Stimulated activated CD4-positive, alpha-beta T cell treated with anti-CD3 and anti-CD28 coated beads, TNF-alpha, amount 100 ng/mL, for 24 hours (primary cell): ENCODE measurements around the gene GNPTG.

Experiments used
- DNase-seq, 3 experiments: peaks; one replicate each; pipeline ENCODE4 v3.0.0-alpha.2; 2020; ENCODE audit warnings: low read depth in 3 of 3

GNPTG gene

GRCh38 chr16:1347286-1347855, 4.4 kb upstream of the GNPTG start:
- no peak for DNase-seq

DNA sequence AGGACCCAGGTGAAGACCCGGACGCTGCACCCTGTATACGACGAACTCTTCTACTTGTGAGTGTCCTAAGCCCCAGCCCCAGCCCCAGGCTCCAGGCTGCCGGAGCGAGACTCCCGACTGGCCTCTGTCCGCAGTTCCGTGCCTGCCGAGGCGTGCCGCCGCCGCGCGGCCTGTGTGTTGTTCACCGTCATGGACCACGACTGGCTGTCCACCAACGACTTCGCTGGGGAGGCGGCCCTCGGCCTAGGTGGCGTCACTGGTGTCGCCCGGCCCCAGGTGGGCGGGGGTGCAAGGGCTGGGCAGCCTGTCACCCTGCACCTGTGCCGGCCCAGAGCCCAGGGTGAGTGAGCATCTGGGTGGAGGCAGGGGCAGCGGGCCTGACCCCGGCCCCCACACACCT, 3.8 kb upstream of the GNPTG start:
- no peak for DNase-seq

- DNase-seq = no peak
Observed at GRCh38 chr16:1348441-1348840, 3.3 kb upstream of the GNPTG start.

DNA sequence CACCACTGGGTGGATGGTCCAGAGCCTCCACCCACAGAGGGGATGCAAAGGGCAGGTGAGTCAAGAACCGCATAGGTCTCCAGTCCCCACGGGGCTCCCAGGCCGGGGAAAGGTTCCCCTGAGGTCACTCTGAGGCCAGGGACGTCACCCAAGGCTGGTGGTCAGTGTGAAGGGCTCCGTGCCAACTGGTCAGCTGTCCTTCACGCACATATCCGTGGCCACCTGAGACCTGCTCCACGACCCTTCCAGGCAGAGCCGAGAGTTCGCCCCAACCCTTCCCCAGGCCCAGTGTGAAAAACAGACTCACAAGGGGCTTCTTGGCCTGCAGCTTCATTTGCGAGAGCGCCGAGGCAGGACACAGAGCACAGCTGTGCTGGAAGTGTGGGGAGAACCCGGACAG, 2.8 kb upstream of the GNPTG start:
- no peak for DNase-seq

- DNase-seq = no peak
Observed at GRCh38 chr16:1349351-1349750, 2.4 kb upstream of the GNPTG start.

GRCh38 chr16:1349951-1350350, 1.8 kb upstream of the GNPTG start:
- no peak for DNase-seq

DNA sequence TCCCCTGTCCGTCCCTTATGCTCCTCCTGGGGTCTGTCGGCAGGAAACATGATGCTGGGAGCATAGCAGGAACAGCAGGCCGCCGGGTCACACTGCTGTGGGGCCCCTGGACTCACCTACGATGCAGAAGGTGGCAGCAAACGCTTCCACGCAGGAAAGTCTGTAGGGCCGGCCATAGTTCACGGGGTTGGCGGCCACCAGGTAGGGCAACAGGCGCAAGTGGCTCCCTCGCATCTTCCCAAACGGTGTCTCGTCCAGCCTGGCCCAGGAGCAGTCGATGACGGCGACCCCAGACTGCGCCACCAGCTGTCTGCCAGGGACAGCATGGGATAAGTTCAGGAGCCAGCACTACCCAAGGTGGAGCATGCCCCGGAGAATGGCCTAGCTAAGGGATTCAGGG, 1.0 kb upstream of the GNPTG start:
- no peak for DNase-seq

GRCh38 chr16:1351215-1351581, 533 bp upstream of the GNPTG start:
- no peak for DNase-seq

DNA sequence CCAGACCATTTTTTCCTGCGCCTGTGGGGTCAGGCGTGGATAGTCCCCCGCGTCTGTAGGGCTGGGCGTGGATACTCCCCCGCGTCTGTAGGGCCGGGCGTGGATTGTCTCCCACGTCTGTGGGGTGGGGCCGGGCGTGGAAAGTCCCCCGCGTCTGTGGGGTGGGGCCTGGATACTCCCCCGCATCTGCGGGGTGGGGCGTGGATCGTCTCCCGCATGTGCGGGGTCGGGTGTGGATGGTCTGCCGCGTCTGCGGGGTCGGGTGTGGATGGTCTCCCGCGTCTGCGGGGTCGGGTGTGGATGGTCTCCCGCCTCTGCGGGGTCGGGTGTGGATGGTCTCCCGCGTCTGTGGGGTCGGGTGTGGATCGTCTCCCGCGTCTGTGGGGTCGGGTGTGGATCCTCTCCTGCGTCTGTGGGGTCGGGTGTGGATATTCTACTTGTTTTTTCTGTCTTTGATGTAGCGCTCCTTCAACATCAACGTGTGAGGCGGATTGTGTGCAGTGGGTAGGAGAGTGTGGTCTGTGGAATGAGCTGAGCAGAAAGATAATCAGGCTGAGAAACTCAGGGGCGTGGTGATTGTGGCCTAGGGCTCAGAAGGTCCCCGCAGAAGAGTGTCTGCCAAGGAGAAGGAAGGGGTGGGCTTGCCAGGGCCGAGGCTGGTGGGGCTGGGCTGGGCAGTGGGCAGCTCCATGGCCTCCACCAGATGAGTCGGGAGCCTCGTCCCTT, 3.2 kb downstream of the GNPTG start:
- no peak for DNase-seq

- no peak for DNase-seq
Observed at GRCh38 chr16:1355591-1355990, 3.9 kb downstream of the GNPTG start.

DNA sequence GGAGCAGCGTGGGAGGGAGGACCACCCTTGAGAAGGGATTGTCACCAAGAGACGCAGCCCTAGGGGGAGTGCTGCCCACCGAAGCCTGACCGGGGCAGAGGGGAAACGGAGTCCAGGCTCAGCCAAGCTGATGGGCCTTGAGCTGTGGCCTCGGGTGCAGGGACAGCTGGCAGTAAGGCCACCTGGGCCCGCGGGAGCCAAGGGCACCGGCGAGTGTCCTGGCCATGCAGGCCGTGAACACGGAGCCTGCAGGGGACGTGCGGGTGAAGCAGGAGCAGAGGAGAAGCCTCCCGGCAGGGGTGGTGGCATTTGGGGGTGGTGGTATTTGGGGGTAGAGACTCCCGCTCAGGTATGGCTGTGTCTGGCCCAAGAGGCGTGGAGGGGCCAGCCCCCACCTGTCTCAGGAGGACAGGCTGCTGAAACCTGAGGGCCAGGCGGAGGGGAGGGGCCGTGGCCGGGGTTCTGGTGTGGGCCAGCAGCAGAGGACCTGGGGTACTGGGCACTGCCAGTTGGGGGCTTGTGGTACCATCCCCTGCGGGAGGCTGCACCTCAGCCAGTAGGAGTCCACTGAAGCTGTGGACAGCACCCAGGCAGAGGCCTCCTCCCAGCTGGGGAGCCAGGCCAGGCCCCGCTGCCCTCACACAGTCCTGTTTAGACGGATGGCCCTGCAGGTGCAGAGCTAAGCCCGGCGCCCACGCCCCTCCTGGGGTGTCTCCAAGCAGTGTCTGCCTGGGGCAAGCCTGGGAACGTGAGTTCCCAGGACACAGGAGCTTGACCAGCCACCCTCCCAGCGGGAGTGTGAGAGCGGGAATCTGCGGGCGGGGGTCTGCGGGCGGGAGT, 4.5 kb downstream of the GNPTG start:
- no peak for DNase-seq

- DNase-seq = no peak
Observed at GRCh38 chr16:1357906-1358566, 6.3 kb downstream of the GNPTG start.

DNA sequence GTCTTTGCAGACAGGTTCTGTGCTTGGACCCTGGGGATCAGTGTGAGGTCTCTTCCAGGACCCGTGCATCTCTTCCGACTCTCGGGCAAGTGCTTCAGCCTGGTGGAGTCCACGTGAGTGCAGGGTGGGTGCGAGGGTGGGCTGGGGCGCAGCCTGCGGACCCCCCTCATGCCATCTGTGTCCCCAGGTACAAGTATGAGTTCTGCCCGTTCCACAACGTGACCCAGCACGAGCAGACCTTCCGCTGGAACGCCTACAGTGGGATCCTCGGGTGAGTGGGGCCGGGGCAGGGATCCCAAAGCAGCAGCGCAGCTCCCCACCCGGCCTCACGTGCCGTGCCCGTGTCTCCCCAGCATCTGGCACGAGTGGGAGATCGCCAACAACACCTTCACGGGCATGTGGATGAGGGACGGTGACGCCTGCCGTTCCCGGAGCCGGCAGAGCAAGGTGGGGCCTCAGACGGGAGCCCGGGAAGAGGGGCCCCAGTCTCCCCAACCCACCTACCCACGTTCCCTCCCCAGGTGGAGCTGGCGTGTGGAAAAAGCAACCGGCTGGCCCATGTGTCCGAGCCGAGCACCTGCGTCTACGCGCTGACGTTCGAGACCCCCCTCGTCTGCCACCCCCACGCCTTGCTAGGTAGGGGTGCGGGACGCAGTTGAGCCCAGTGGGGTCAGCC, 10.1 kb downstream of the GNPTG start:
- no peak for DNase-seq

DNA sequence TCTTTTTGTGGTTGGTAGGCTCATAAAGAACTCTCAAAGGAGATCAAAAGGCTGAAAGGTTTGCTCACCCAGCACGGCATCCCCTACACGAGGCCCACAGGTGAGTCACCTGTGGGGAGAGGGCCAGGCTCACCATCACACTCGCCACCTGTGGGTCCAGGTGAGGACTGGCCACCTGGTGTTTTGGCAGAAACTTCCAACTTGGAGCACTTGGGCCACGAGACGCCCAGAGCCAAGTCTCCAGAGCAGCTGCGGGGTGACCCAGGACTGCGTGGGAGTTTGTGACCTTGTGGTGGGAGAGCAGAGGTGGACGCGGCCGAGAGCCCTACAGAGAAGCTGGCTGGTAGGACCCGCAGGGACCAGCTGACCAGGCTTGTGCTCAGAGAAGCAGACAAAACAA, 11.1 kb downstream of the GNPTG start:
- DNase-seq = no peak

DNA sequence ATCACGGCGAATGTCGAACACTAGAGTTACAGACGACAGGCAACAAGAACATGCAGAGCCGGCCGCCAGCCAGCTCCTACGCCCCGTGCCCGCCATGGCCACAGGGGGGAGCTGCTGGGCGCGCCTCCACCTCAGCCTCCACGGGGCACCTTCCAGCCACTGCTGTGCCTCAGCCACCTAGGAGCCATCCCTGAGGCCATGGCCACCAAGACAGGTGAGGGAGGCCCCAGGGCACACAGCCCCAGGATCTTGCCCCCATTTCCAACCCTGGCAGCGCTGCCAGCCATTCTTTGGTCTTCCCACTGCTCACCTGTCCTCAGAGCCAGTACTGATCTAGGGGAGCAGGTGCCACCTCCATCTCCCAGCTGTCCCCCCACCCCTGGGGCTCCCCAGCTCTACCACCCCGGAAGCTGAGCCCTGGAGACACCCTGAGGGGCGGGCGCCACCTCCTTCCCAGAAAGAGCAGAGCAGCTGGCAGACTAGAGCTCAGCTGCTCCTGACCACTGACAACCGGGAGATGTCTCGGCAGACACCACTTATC, 11.8 kb downstream of the GNPTG start:
- DNase-seq = peak; percentile 43 to 66 (median 50)

GRCh38 chr16:1364510-1364909, 12.8 kb downstream of the GNPTG start:
- no peak for DNase-seq

- DNase-seq = no peak
Observed at GRCh38 chr16:1366060-1366711, 14.5 kb downstream of the GNPTG start.

DNA sequence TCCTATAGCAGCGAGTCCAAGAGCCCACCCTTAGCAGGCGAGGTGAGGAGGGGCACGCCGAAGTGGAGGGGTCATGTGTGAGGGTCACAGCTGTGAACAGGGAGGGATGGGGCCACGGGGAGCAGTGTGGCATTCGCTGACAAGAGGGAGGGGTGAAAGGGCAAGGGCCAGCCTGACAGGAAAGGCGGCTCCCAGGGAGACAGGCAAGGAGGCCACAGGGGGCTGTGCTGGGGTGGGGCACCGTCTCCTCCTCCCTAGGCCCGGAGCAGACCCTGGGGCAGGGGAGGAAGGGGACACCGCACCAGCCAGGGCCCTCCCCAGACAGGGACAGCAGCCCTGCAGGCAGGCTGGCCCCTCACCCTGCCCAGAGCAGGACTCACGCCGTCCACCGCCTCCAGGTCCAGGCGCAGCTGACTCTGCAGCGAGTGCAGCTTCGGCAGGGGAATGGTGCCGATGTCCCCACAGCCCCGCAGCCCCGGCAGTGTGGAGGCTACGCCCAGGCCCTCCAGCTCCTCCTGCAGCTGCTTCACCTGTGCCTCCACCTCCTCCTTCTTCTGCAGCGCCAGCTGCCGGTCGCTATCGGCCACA, 15.1 kb downstream of the GNPTG start:
- DNase-seq = no peak

GRCh38 chr16:1367486-1368174, 15.9 kb downstream of the GNPTG start:
- no peak for DNase-seq
